GM19043 (cell line): ENCODE measurements around the gene KMT2C.
A peak's percentile ranks its signal among the peaks of the same experiment; 100 is the strongest.
"Not testable (repeated sequence)": the region's sequence is repeated elsewhere in the genome, so short reads cannot be mapped to it uniquely, and the experiment has no call there.

Experiments
- ATAC-seq: cut with Tn5 transposase; IDR thresholded peaks from one replicate; pipeline ENCODE4 v1.9.1; 2021; ENCODE audit warnings: low read depth; ENCODE audit not compliant: unreplicated experiment

Gene KMT2C

GRCh38 chr7:152234421-152234820 lies 201.4 kb downstream of the KMT2C start:
- ATAC-seq, result not testable (repeated sequence)

GRCh38 chr7:152231089-152231488 lies 204.7 kb downstream of the KMT2C start:
- ATAC-seq, result no peak

- not testable (repeated sequence) for ATAC-seq
Measured at GRCh38 chr7:152219556-152219955, 216.2 kb downstream of the KMT2C start.

GRCh38 chr7:152208766-152209165 lies 227.0 kb downstream of the KMT2C start:
- ATAC-seq, result not testable (repeated sequence)

- not testable (repeated sequence) for ATAC-seq
Measured at GRCh38 chr7:152204417-152204816, 231.4 kb downstream of the KMT2C start.

GRCh38 chr7:152203095-152203494 lies 232.7 kb downstream of the KMT2C start:
- ATAC-seq, result no peak

GRCh38 chr7:152202056-152202455 lies 233.7 kb downstream of the KMT2C start:
- no peak for ATAC-seq

GRCh38 chr7:152200395-152200794 lies 235.4 kb downstream of the KMT2C start:
- no peak for ATAC-seq

- no peak for ATAC-seq
Measured at GRCh38 chr7:152196391-152196790, 239.4 kb downstream of the KMT2C start.

- no peak for ATAC-seq
Measured at GRCh38 chr7:152193880-152194279, 241.9 kb downstream of the KMT2C start.

GRCh38 chr7:152189061-152189460 lies 246.7 kb downstream of the KMT2C start:
- ATAC-seq, result no peak

- ATAC-seq, result no peak
Measured at GRCh38 chr7:152185558-152185957, 250.2 kb downstream of the KMT2C start.

GRCh38 chr7:152180587-152180986 lies 255.2 kb downstream of the KMT2C start:
- ATAC-seq, result no peak

GRCh38 chr7:152180048-152180447 lies 255.8 kb downstream of the KMT2C start:
- no peak for ATAC-seq

- ATAC-seq, result no peak
Measured at GRCh38 chr7:152178405-152179058, 257.3 kb downstream of the KMT2C start.

GRCh38 chr7:152177681-152178404 lies 258.0 kb downstream of the KMT2C start:
- no peak for ATAC-seq

GRCh38 chr7:152176797-152177196 lies 259.0 kb downstream of the KMT2C start:
- no peak for ATAC-seq

- ATAC-seq, result no peak
Measured at GRCh38 chr7:152173372-152174070, 262.3 kb downstream of the KMT2C start.

- no peak for ATAC-seq
Measured at GRCh38 chr7:152162287-152162686, 273.5 kb downstream of the KMT2C start.

GRCh38 chr7:152161171-152161570 lies 274.6 kb downstream of the KMT2C start:
- no peak for ATAC-seq

- ATAC-seq, result peak; percentile 90
Measured at GRCh38 chr7:152158801-152159587, 276.8 kb downstream of the KMT2C start.
